ENCODE measurements around the gene BMERB1. TPM values are rescaled to one million over a fixed set of nuclear protein-coding genes. Genes with fewer than 3 reads are reported as not detected.

The BMERB1 gene
- total and polyA plus RNA-seq, 9 of the 15 experiments (the other 6 are each of a cell fraction or from before 2014, with no cell fraction given): 0.29 to 2.9 (median 0.94) TPM

DNA sequence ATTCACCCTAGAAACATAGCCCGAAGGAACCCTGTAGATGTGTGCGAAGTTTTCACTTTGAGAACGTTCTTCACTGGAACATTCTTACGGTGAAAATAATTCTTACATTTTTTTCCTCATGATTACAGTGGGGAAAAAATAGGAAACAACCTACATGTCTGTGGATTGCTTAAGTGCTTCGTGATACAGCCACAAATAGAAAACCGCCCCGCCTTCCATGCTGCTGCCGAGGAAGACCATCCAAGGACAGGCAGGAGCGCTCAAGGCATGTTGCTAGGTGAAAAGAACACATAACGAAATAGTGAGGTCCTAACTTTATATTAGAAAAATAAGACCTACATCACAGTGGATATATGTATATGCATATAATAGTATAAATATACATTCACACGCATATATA, 78.8 kb downstream of the BMERB1 start:
- Histone ChIP-seq H4K20me1 (replicated peaks; ENCODE audit: control insufficient read depth, insufficient read depth, low read length) (no peaks in the 10 kb centered on the region), H3K9ac (ENCODE audit: insufficient read depth in 1 of 2, low read depth in 2 of 2, low read length in 2 of 2) (no peak overlapping the region), H3K36me3 (ENCODE audit: control insufficient read depth, insufficient read depth, low read length) (no peaks in the 10 kb centered on the region), H3K9me1 (ENCODE audit: control insufficient read depth, insufficient read depth, low read length) (no peaks in the 10 kb centered on the region), H3K4me2 (ENCODE audit: insufficient read depth, low read length) (no peak overlapping the region), H3K4me1 (replicated peaks in 1 of 2; ENCODE audit: control insufficient read depth in 2 of 2, insufficient read depth in 2 of 2, low read length in 2 of 2) (peaks cover 8 to 17% of the 10 kb centered on the region in 2 experiments; a peak in 4 of 5 replicates), H3K27me3 (ENCODE audit: control insufficient read depth in 2 of 2, insufficient read depth in 2 of 2, low read length in 2 of 2) (no peaks in the 10 kb centered on the region), H3K9me3 (replicated peaks; ENCODE audit: control insufficient read depth, insufficient read depth, low read depth, low read length) (no peaks in the 10 kb centered on the region), H3K27ac (ENCODE audit: extremely low read depth, low read depth, low read length) (no peak overlapping the region), H2AFZ (ENCODE audit: low read depth, low read length) (no peak overlapping the region), H3K4me3 (no peak overlapping the region), H3K79me2 (ENCODE audit: control insufficient read depth, insufficient read depth, low read length) (no peaks in the 10 kb centered on the region)
- ChIA-PET POLR2A (no interaction called here), CTCF (ENCODE audit: low intra/inter-chr PET ratio) (no interaction called here)
- in situ Hi-C loops (cut with MboI) (no loop called here), intact Hi-C loops (cut with micrococcal nuclease) (no loop called here)
- DNase-seq (ENCODE audit: extremely low read depth in 1 of 4, low spot score in 3 of 4): no peak
- no TSS peak for BruUV-seq (replicated peaks)
- no peak for ATAC-seq
- 80% methylated on average over 11 of the region's 11 CpGs for WGBS (ENCODE audit: insufficient coverage, low coverage, missing lambda C conversion rate)
- no peak for FAIRE-seq
- TF ChIP-seq ZEB2 (IDR thresholded peaks at IDR 0.05): no peak
- TF ChIP-seq TCF3 (CRISPR knock-in tag; IDR thresholded peaks at IDR 0.05): no peak
- TF ChIP-seq MCM7 (IDR thresholded peaks at IDR 0.05): no peak
- TF ChIP-seq GABPB1 (CRISPR knock-in tag; IDR thresholded peaks at IDR 0.05): no peak
- TF ChIP-seq, protein P1, sequence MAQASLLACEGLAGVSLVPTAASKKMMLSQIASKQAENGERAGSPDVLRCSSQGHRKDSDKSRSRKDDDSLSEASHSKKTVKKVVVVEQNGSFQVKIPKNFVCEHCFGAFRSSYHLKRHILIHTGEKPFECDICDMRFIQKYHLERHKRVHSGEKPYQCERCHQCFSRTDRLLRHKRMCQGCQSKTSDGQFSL (CRISPR knock-in tag; IDR thresholded peaks at IDR 0.05): no peak
- TF ChIP-seq, protein P1 (tag; IDR thresholded peaks at IDR 0.05): no peak
- no peak for TF ChIP-seq U2AF2 (optimal IDR thresholded peaks at IDR 0.05; ENCODE audit: low read depth, low read length)
- no peak for TF ChIP-seq CHD1 (IDR thresholded peaks at IDR 0.05; ENCODE audit: low read length)
- TF ChIP-seq POLR2B (IDR thresholded peaks at IDR 0.05; ENCODE audit: low read depth, partially characterized antibody): no peak
- TF ChIP-seq ZNF165 (CRISPR knock-in tag; IDR thresholded peaks at IDR 0.05; ENCODE audit: borderline replicate concordance): no peak
- TF ChIP-seq, protein P2, sequence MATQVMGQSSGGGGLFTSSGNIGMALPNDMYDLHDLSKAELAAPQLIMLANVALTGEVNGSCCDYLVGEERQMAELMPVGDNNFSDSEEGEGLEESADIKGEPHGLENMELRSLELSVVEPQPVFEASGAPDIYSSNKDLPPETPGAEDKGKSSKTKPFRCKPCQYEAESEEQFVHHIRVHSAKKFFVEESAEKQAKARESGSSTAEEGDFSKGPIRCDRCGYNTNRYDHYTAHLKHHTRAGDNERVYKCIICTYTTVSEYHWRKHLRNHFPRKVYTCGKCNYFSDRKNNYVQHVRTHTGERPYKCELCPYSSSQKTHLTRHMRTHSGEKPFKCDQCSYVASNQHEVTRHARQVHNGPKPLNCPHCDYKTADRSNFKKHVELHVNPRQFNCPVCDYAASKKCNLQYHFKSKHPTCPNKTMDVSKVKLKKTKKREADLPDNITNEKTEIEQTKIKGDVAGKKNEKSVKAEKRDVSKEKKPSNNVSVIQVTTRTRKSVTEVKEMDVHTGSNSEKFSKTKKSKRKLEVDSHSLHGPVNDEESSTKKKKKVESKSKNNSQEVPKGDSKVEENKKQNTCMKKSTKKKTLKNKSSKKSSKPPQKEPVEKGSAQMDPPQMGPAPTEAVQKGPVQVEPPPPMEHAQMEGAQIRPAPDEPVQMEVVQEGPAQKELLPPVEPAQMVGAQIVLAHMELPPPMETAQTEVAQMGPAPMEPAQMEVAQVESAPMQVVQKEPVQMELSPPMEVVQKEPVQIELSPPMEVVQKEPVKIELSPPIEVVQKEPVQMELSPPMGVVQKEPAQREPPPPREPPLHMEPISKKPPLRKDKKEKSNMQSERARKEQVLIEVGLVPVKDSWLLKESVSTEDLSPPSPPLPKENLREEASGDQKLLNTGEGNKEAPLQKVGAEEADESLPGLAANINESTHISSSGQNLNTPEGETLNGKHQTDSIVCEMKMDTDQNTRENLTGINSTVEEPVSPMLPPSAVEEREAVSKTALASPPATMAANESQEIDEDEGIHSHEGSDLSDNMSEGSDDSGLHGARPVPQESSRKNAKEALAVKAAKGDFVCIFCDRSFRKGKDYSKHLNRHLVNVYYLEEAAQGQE (IDR thresholded peaks at IDR 0.05; ENCODE audit: borderline replicate concordance): no peak
- TF ChIP-seq, protein P2 (CRISPR knock-in tag; IDR thresholded peaks at IDR 0.05; ENCODE audit: low read depth): no peak
- no peak for TF ChIP-seq KLF16 (IDR thresholded peaks at IDR 0.05)
- no peak for TF ChIP-seq HDAC2 (IDR thresholded peaks at IDR 0.05)
- no peak for TF ChIP-seq CTBP1 (IDR thresholded peaks at IDR 0.05; ENCODE audit: borderline replicate concordance)

Data from K562 (cell line).